ENCODE data around the gene ACAP1.

- no peak for TF ChIP-seq CTCF (IDR thresholded peaks at IDR 0.05)
- no peak for TF ChIP-seq POLR2AphosphoS5 (IDR thresholded peaks at IDR 0.05)
These were observed 21.1 kb downstream of the ACAP1 start for GRCh38 chr17:7357381-7357780.

Data from stomach (tissue), 4 donors.